K562 (cell line): ENCODE data around the gene ANXA10. TPM values are rescaled to one million over a fixed set of nuclear protein-coding genes. Genes with fewer than 3 reads are reported as not detected.

ENCODE experiments used
- ATAC-seq: fragments of 200-7000 bp; cut with Tn5 transposase; 3 replicates; pipeline ENCODE4 v1.9.1; 2020; ENCODE audit warnings: moderate library complexity
- BruUV-seq: library from RNA; stranded (reverse); fragments of 400-500 nt; replicated peaks from 2 replicates; lab custom pipeline; 2021; lab: Mats Ljungman, UMichigan
- CTCF ChIA-PET: fragments of 300-600 bp; formaldehyde crosslinking; extraction: SDS; loops from one replicate; lab custom pipeline; 2021; ENCODE audit warnings: low intra/inter-chr PET ratio; lab: Yijun Ruan, JAX
- POLR2A ChIA-PET: fragments of 300-600, 350-650 bp; sonication (Branson Sonifier 250); formaldehyde crosslinking; extraction: SDS; loops from one replicate; lab custom pipeline; 2021; ENCODE audit warnings: antibody characterized with exemption, inconsistent platforms; lab: Yijun Ruan, JAX
- DNase-seq, 4 experiments: peaks; one replicate each; pipeline versions ENCODE4 v3.0.0 to v3.0.0-alpha.2; 2011 to 2018; ENCODE audit warnings: low spot score in 3 of 4, mixed read lengths in 3 of 4; ENCODE audit errors: extremely low read depth in 1 of 4
- FAIRE-seq: peaks from 2 replicates; lab custom pipeline; 2011; peaks lifted over from hg19 to GRCh38; lab: Jason Lieb, UNC
- H2AFZ ChIP-seq: 2 replicates; pipeline ENCODE4 v1.6.0; 2011; ENCODE audit warnings: low read depth, low read length, control low read depth, inconsistent platforms
- H3K27ac ChIP-seq: fragments of 200-600 bp; 3 replicates; pipeline ENCODE4 v1.8.0; 2011; ENCODE audit warnings: low read depth, mild to moderate bottlenecking, control low read depth, inconsistent platforms, low read length, moderate library complexity, mixed read lengths; ENCODE audit errors: extremely low read depth
- H3K27me3 ChIP-seq, 2 experiments: fragments of 300-600 bp in 1 of 2; 2 replicates in 1 of 2; 3 replicates in 1 of 2; pipeline versions ENCODE4 v1.6.0 to v1.8.0; 2011; ENCODE audit warnings: inconsistent platforms in 2 of 2, low read length in 2 of 2, mild to moderate bottlenecking in 1 of 2, mixed read lengths in 1 of 2, moderate library complexity in 1 of 2; ENCODE audit not compliant: control insufficient read depth in 2 of 2, insufficient read depth in 2 of 2
- H3K36me3 ChIP-seq: fragments of 300-600 bp; 3 replicates; pipeline ENCODE4 v1.8.0; 2011; ENCODE audit warnings: mild to moderate bottlenecking, low read length, inconsistent platforms; ENCODE audit not compliant: control insufficient read depth, insufficient read depth
- H3K4me1 ChIP-seq, 2 experiments: fragments of 200-600 bp in 1 of 2; replicated peaks in 1 of 2; 2 replicates in 1 of 2; 3 replicates in 1 of 2; pipeline versions ENCODE4 v1.5.1 to v1.8.0; 2011; ENCODE audit warnings: inconsistent platforms in 2 of 2, low read length in 2 of 2, mild to moderate bottlenecking in 1 of 2, mixed read lengths in 1 of 2, moderate library complexity in 1 of 2; ENCODE audit not compliant: control insufficient read depth in 2 of 2, insufficient read depth in 2 of 2
- H3K4me2 ChIP-seq: 2 replicates; pipeline ENCODE4 v1.6.1; 2011; ENCODE audit warnings: low read length, control low read depth, inconsistent platforms, mixed read lengths; ENCODE audit not compliant: insufficient read depth
- H3K4me3 ChIP-seq: fragments of 200-600 bp; sonication (generic), shearing (Covaris generic); 2 replicates; pipeline ENCODE4 v1.5.1; 2016; ENCODE audit warnings: control low read depth, inconsistent platforms
- H3K79me2 ChIP-seq: fragments of 200-600 bp; 3 replicates; pipeline ENCODE4 v1.8.0; 2011; ENCODE audit warnings: low read length, inconsistent platforms; ENCODE audit not compliant: control insufficient read depth, insufficient read depth
- H3K9ac ChIP-seq, 2 experiments: 2 replicates each; pipeline versions ENCODE4 v1.6.0 to v1.6.1; 2011; ENCODE audit warnings: low read depth in 2 of 2, low read length in 2 of 2, control low read depth in 1 of 2, inconsistent platforms in 1 of 2, mild to moderate bottlenecking in 1 of 2, mixed read lengths in 1 of 2; ENCODE audit not compliant: insufficient read depth in 1 of 2
- H3K9me1 ChIP-seq: one replicate; pipeline ENCODE4 v1.6.0; 2011; ENCODE audit warnings: inconsistent platforms, mild to moderate bottlenecking, low read length, moderate library complexity; ENCODE audit not compliant: control insufficient read depth, insufficient read depth
- H3K9me3 ChIP-seq: replicated peaks from 2 replicates; pipeline ENCODE4 v1.5.1; 2011; ENCODE audit warnings: low read depth, low read length, inconsistent platforms; ENCODE audit not compliant: control insufficient read depth, insufficient read depth
- H4K20me1 ChIP-seq: replicated peaks from 2 replicates; pipeline ENCODE4 v1.6.1; 2011; ENCODE audit warnings: low read length, inconsistent platforms, mixed read lengths; ENCODE audit not compliant: control insufficient read depth, insufficient read depth
- CBX2 ChIP-seq: fragments of 200-600 bp; sonication (generic); IDR thresholded peaks from one replicate; pipeline ENCODE4 v1.6.1; 2012; ENCODE audit warnings: mild to moderate bottlenecking, low read length, inconsistent platforms; ENCODE audit not compliant: insufficient read depth, poor library complexity, severe bottlenecking
- CTCFL ChIP-seq: IDR thresholded peaks from 2 replicates; pipeline ENCODE4 v1.6.1; 2011; ENCODE audit warnings: borderline replicate concordance, low read depth, mild to moderate bottlenecking, moderate library complexity, low read length; ENCODE audit not compliant: insufficient read depth, poor library complexity, severe bottlenecking
- EP400 ChIP-seq: fragments of 450-650 bp; IDR thresholded peaks from 2 replicates; pipeline ENCODE4 v1.6.1; 2017; ENCODE audit warnings: antibody characterized with exemption, mild to moderate bottlenecking, moderate library complexity
- ESRRA ChIP-seq: fragments of 450-650 bp; IDR thresholded peaks from 2 replicates; pipeline ENCODE4 v1.6.1; 2014; ENCODE audit warnings: low read depth, mild to moderate bottlenecking, moderate library complexity, borderline replicate concordance
- HNRNPL ChIP-seq: fragments of 200-400 bp; formaldehyde crosslinking; IDR thresholded peaks from 2 replicates; pipeline ENCODE4 v1.6.1; 2017; ENCODE audit warnings: low read depth, mild to moderate bottlenecking, low read length
- MCM5 ChIP-seq: fragments of 450-650 bp; IDR thresholded peaks from 2 replicates; pipeline ENCODE4 v1.6.1; 2016; ENCODE audit warnings: low read depth
- NFYB ChIP-seq: IDR thresholded peaks from 2 replicates; pipeline ENCODE4 v1.6.1; 2011; ENCODE audit warnings: mild to moderate bottlenecking, moderate library complexity; ENCODE audit not compliant: insufficient read length; ENCODE audit errors: extremely low read depth
- NR2F6 ChIP-seq: fragments of 450-650 bp; formaldehyde crosslinking; IDR thresholded peaks from 2 replicates; pipeline ENCODE4 v1.4.0; 2020; ENCODE audit warnings: mild to moderate bottlenecking
- POLR2H ChIP-seq: IDR thresholded peaks from 2 replicates; pipeline ENCODE4 v1.6.1; 2016; ENCODE audit warnings: missing genetic modification characterization, low read depth, mild to moderate bottlenecking, control low read depth, missing compliant biosample characterization, moderate library complexity
- RFX1 ChIP-seq: fragments of 450-650 bp; IDR thresholded peaks from 2 replicates; pipeline ENCODE4 v1.6.1; 2016; ENCODE audit warnings: mild to moderate bottlenecking, moderate library complexity
- SAFB ChIP-seq: fragments of 200-400 bp; formaldehyde crosslinking; IDR thresholded peaks from 2 replicates; pipeline ENCODE4 v1.6.1; 2017; ENCODE audit warnings: low read depth, low read length, borderline replicate concordance
- TAF7 ChIP-seq: fragments of 450-650 bp; IDR thresholded peaks from 2 replicates; pipeline ENCODE4 v1.6.1; 2016; ENCODE audit warnings: missing genetic modification characterization, missing compliant biosample characterization
- TCF7 ChIP-seq: sonication (generic); IDR thresholded peaks from 2 replicates; pipeline ENCODE4 v1.6.1; 2016; ENCODE audit warnings: antibody characterized with exemption, borderline replicate concordance
- ZNF592 ChIP-seq: fragments of 450-650 bp; IDR thresholded peaks from 2 replicates; pipeline ENCODE4 v1.6.1; 2017; ENCODE audit warnings: antibody characterized with exemption, mild to moderate bottlenecking
- ZSCAN32 ChIP-seq: fragments of 450-650 bp; formaldehyde crosslinking; IDR thresholded peaks from 2 replicates; pipeline ENCODE4 v1.4.0; 2020; ENCODE audit warnings: mild to moderate bottlenecking, moderate library complexity
- WGBS: fragments of 100-300 bp; shearing (Covaris generic); methylation state at CpG from one replicate; pipeline ENCODE4 v1.1.6; 2016; ENCODE audit warnings: low coverage, mixed read lengths; ENCODE audit not compliant: insufficient coverage; ENCODE audit errors: missing lambda C conversion rate; 5-methylcytosine and 5-hydroxymethylcytosine counted together
- in situ Hi-C: fragments of 300-500 bp; cut with MboI; formaldehyde crosslinking; loops from 4 replicates; pipeline ENCODE4 v1.15.0; 2018; ENCODE audit warnings: inconsistent platforms, mixed read lengths
- intact Hi-C: fragments of 100-400 bp; cut with micrococcal nuclease; formaldehyde crosslinking; loops from 2 replicates; pipeline ENCODE4 v1.14.2; 2022
- polyA plus RNA-seq, 8 experiments: library from polyadenylated mRNA; depleted of rRNA in 4 of 8; stranded (reverse) in 5 of 8; unstranded in 3 of 8; fragments of >200 nt; fragmentation: Nextera tagmentation in 2 of 8; fragmentation: Illumina TruSeq in 1 of 8; extraction: Ambion mirVana in 2 of 8; extraction: Trizol in 1 of 8; gene quantifications; 2 replicates each; pipeline versions ENCODE4 v1.2.1 to v1.2.3, GENCODE V29; 2011 to 2014; ENCODE audit warnings: inconsistent platforms in 1 of 8, missing spikeins in 1 of 8
- total RNA-seq, 7 experiments: library from RNA; depleted of rRNA in 6 of 7; stranded (reverse); fragments of >200 nt in 6 of 7; fragmentation: Illumina TruSeq in 2 of 7; extraction: Trizol in 2 of 7; gene quantifications; 2 replicates each; pipeline versions ENCODE4 v1.2.1 to v1.2.3, GENCODE V29; 2011 to 2021; ENCODE audit warnings: low replicate concordance in 1 of 7

ANXA10 gene
- total and polyA plus RNA-seq, 9 of the 15 experiments (the other 6 are each of a cell fraction or from before 2014, with no cell fraction given): not detected

GRCh38 chr4:168208957-168209614 lies 116.7 kb downstream of the ANXA10 start:
- 0% methylated on average over 2 of the region's 3 CpGs for WGBS
- Histone ChIP-seq H3K36me3 (no peaks in the 10 kb centered on the region), H3K4me2 (no peak overlapping the region), H3K27me3 (no peaks in the 10 kb centered on the region), H3K9me1 (no peaks in the 10 kb centered on the region), H3K27ac (no peak overlapping the region), H3K9ac (no peak overlapping the region), H3K9me3 (no peaks in the 10 kb centered on the region; the same call in 1 of the 2 replicates), H3K4me1 (no peaks in the 10 kb centered on the region), H3K79me2 (no peaks in the 10 kb centered on the region), H4K20me1 (no peaks in the 10 kb centered on the region), H3K4me3 (no peak overlapping the region), H2AFZ (no peak overlapping the region)
- in situ Hi-C loops (no loop called here), intact Hi-C loops (no loop called here)
- ATAC-seq (no peak), FAIRE-seq (no peak), DNase-seq (no peak)
- BruUV-seq: no TSS peak
- CTCF ChIA-PET: no interaction called here
- POLR2A ChIA-PET: no interaction called here
- TF ChIP-seq ZSCAN32 (CRISPR knock-in tag) (no peak), POLR2H (tag) (no peak), CTCFL (no peak), HNRNPL (no peak), ESRRA (no peak), MCM5 (no peak), NR2F6 (CRISPR knock-in tag) (no peak), TCF7 (no peak), NFYB (no peak), CBX2 (no peak), ZNF592 (no peak), SAFB (no peak), RFX1 (no peak), EP400 (no peak), TAF7 (tag) (no peak)
